ENCODE measurements around the gene NOD1.

DNA sequence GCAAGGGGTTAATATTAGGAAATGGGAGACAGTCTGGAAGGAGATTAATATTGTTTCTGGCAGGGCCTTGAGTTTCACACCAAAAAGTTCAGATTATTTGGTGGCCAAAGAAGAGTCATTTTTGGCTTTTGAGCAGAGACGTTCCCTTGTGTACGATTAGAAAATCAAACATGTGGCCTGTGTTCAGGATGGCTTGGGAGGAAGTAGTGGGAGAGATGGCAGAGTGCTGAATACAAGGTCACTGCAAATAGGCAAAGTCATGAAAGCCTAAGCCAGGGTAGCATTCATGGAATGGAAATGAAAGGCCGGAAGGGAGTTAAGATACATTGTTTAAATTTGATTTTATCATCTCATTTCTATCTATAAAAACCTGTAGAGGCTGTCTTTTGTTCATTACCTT is 35.6 kb upstream of the NOD1 start:
- TF ChIP-seq POLR2A (IDR thresholded peaks at IDR 0.05; ENCODE audit: low read depth, low read length) (no peak), POLR2AphosphoS5 (IDR thresholded peaks at IDR 0.05; ENCODE audit: low read depth, low read length) (no peak), TAF1 (IDR thresholded peaks at IDR 0.05; ENCODE audit: low read depth, low read length) (no peak), POU2F2 (IDR thresholded peaks at IDR 0.05; ENCODE audit: low read depth, low read length) (no peak), SPI1 (IDR thresholded peaks at IDR 0.05; ENCODE audit: low read depth, low read length) (no peak), PAX5 (IDR thresholded peaks at IDR 0.05; ENCODE audit: insufficient read depth, low read length, severe bottlenecking) (no peak)
